Measurements from ENCODE around the gene TFEB.

The TFEB gene

GRCh38 chr6:41775293-41775882 lies 40.0 kb upstream of the TFEB start:
- H3K27me3 ChIP-seq (ENCODE audit: control insufficient read depth, low read length), result no peaks in the 10 kb centered on the region
- no peaks in the 10 kb centered on the region for H3K9me3 ChIP-seq (ENCODE audit: control insufficient read depth, insufficient read depth, low read length)
- no peaks in the 10 kb centered on the region for H4K20me1 ChIP-seq (ENCODE audit: control insufficient read depth, insufficient read depth, low read depth, low read length)

GRCh38 chr6:41774841-41775240 lies 39.4 kb upstream of the TFEB start:
- Histone ChIP-seq H3F3A (ENCODE audit: control insufficient read depth, insufficient read depth) (0 out of 2 replicates have a peak, but pooled peaks cover 6% of the 10 kb centered on the region), H3K27me3 (ENCODE audit: control insufficient read depth, low read length) (no peaks in the 10 kb centered on the region), H3K9me2 (replicated peaks; ENCODE audit: control insufficient read depth, low read length) (no peaks in the 10 kb centered on the region), H3K4me2 (ENCODE audit: low read length) (no peak overlapping the region), H3K79me2 (ENCODE audit: control insufficient read depth, low read length) (peaks cover 7% of the 10 kb centered on the region), H4K20me1 (ENCODE audit: control insufficient read depth, insufficient read depth, low read depth, low read length) (no peaks in the 10 kb centered on the region), H3K9me3 (ENCODE audit: control insufficient read depth, insufficient read depth, low read length) (no peaks in the 10 kb centered on the region), H3K4me3 (ENCODE audit: low read length) (no peak overlapping the region), H3K36me3 (ENCODE audit: control insufficient read depth, low read length) (peaks cover 24% of the 10 kb centered on the region), H3K4me1 (ENCODE audit: control insufficient read depth, low read length) (peaks cover 8% of the 10 kb centered on the region), H3K27ac (ENCODE audit: low read depth, low read length) (no peak overlapping the region)
- TF ChIP-seq EZH2phosphoT487 (IDR thresholded peaks at IDR 0.05; ENCODE audit: borderline replicate concordance, low read length) (no peak), CTCF (IDR thresholded peaks at IDR 0.05; ENCODE audit: low read depth, low read length, poor library complexity, severe bottlenecking) (no peak)

More at GRCh38 chr6:41775293-41775882, 40.0 kb upstream of the TFEB start:
- Histone ChIP-seq H3K4me2 (ENCODE audit: low read length) (no peak overlapping the region), H3K27ac (ENCODE audit: low read depth, low read length) (no peak overlapping the region), H3F3A (ENCODE audit: control insufficient read depth, insufficient read depth) (0 out of 2 replicates have a peak, but pooled peaks cover 6% of the 10 kb centered on the region), H3K36me3 (ENCODE audit: control insufficient read depth, low read length) (peaks cover 24% of the 10 kb centered on the region), H3K4me3 (ENCODE audit: low read length) (no peak overlapping the region), H3K9me2 (replicated peaks; ENCODE audit: control insufficient read depth, low read length) (no peaks in the 10 kb centered on the region), H3K79me2 (ENCODE audit: control insufficient read depth, low read length) (peaks cover 7% of the 10 kb centered on the region), H3K4me1 (ENCODE audit: control insufficient read depth, low read length) (peaks cover 8% of the 10 kb centered on the region)
- TF ChIP-seq CTCF (IDR thresholded peaks at IDR 0.05; ENCODE audit: low read depth, low read length, poor library complexity, severe bottlenecking) (no peak), EZH2phosphoT487 (IDR thresholded peaks at IDR 0.05; ENCODE audit: borderline replicate concordance, low read length) (no peak)

- H3K9me2 ChIP-seq (replicated peaks; ENCODE audit: control insufficient read depth, low read length), result no peaks in the 10 kb centered on the region
- peaks cover 24% of the 10 kb centered on the region for H3K36me3 ChIP-seq (ENCODE audit: control insufficient read depth, low read length)
- H3K4me2 ChIP-seq (ENCODE audit: low read length), result no peak overlapping the region
- no peaks in the 10 kb centered on the region for H4K20me1 ChIP-seq (ENCODE audit: control insufficient read depth, insufficient read depth, low read depth, low read length)
- no peaks in the 10 kb centered on the region for H3K4me1 ChIP-seq (ENCODE audit: control insufficient read depth, low read length)
- no peaks in the 10 kb centered on the region for H3K27me3 ChIP-seq (ENCODE audit: control insufficient read depth, low read length)
- no peak overlapping the region for H3K27ac ChIP-seq (ENCODE audit: low read depth, low read length)
- TF ChIP-seq CTCF (IDR thresholded peaks at IDR 0.05; ENCODE audit: low read depth, low read length, poor library complexity, severe bottlenecking) (no peak), EZH2phosphoT487 (IDR thresholded peaks at IDR 0.05; ENCODE audit: borderline replicate concordance, low read length) (no peak)
- no peaks in the 10 kb centered on the region for H3K9me3 ChIP-seq (ENCODE audit: control insufficient read depth, insufficient read depth, low read length)
- no peaks in the 10 kb centered on the region for H3K79me2 ChIP-seq (ENCODE audit: control insufficient read depth, low read length)
- no peaks in the 10 kb centered on the region for H3F3A ChIP-seq (ENCODE audit: control insufficient read depth, insufficient read depth)
- no peak overlapping the region for H3K4me3 ChIP-seq (ENCODE audit: low read length)
Observed at GRCh38 chr6:41771058-41771983, 35.9 kb upstream of the TFEB start.

All from DOHH2 (cell line).